ENCODE measurements around the gene RAD23A.

RAD23A gene

DNA sequence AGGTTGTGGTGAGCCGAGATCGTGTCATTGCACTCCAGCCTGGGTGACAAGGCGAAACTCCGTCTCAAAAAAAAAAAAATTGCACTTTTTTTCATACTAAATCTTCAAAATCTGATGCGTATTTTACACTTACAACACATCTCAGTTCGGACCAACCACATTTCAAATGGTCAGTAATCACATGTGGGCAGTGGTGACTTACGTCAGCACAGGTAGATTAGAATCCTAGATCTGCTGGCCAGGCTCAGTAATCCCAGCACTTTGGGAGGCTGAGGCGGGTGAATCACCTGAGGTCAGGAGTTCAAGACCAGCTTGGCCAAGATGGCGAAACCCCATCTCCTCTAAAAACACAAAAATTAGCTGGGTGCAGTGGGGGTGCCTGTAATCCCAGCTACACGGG, 10.6 kb upstream of the RAD23A start:
- Histone ChIP-seq H2AK5ac (ENCODE audit: low read depth, low read length) (no peak overlapping the region), H4K91ac (ENCODE audit: low read depth, low read length, poor library complexity) (no peak overlapping the region), H3K4ac (ENCODE audit: low read length) (no peak overlapping the region), H3K4me3 (ENCODE audit: low read length in 2 of 2) (no peak overlapping the region), H2AFZ (ENCODE audit: low read length) (no peak overlapping the region), H3K4me1 (ENCODE audit: control insufficient read depth in 2 of 2, insufficient read depth in 1 of 2, low read depth in 1 of 2, low read length in 2 of 2) (peaks cover 19 to 29% of the 10 kb centered on the region in 2 donors), H3K9me3 (replicated peaks in 1 of 2; ENCODE audit: control insufficient read depth in 2 of 2, insufficient read depth in 1 of 2, low read depth in 1 of 2, low read length in 2 of 2) (no peaks in the 10 kb centered on the region), H3K9ac (ENCODE audit: low read depth, low read length, poor library complexity) (no peak overlapping the region), H3K23ac (ENCODE audit: low read depth, low read length, poor library complexity) (no peak overlapping the region), H2BK12ac (ENCODE audit: low read length) (no peak overlapping the region), H2BK120ac (ENCODE audit: low read depth, low read length) (no peak overlapping the region), H3K18ac (ENCODE audit: low read length) (no peak overlapping the region), H2BK15ac (ENCODE audit: low read length) (no peak overlapping the region), H3K14ac (ENCODE audit: low read length) (no peak overlapping the region), H3K27me3 (ENCODE audit: control insufficient read depth in 3 of 3, insufficient read depth in 3 of 3, low read depth in 1 of 3, low read length in 3 of 3) (no peaks in the 10 kb centered on the region), H2BK5ac (ENCODE audit: low read length) (no peak overlapping the region), H3K36me3 (replicated peaks in 1 of 2; ENCODE audit: control insufficient read depth in 2 of 2, insufficient read depth in 2 of 2, low read length in 2 of 2) (peaks cover 17 to 26% of the 10 kb centered on the region in 2 donors), H4K8ac (ENCODE audit: low read depth, low read length) (no peak overlapping the region), H3K4me2 (ENCODE audit: insufficient read depth, low read length, poor library complexity, severe bottlenecking) (no peak overlapping the region), H3K79me1 (ENCODE audit: low read depth, low read length) (peaks cover 19% of the 10 kb centered on the region), H3K27ac (replicated peaks; ENCODE audit: low read length) (no peak overlapping the region)
- no CpG with 5 or more reads among the region's 10 CpGs for WGBS, 2 donors (ENCODE audit: extremely low coverage in 2 of 2, insufficient read length in 2 of 2, insufficient replicate concordance in 1 of 2)
- DNase-seq (ENCODE audit: low spot score), result no peak

DNA sequence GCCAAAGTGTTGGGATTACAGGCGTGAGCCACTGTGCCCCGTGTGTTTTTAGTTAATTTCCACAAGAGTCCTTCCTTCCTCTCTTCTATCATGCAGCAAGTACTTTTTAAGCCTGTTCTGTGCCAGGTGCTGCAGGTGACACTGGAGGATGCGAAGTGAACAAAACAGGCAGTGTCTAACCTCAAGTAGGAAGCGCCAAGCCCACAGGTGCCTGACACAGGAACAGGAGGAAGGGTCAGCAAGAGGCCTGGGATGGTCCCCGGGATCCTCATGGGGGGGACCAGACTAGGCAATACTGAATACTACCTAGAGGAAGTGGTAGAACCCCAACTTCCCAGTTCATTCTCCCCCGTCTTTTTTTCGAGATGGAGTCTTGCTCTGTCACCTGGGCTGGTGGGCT, 9.1 kb upstream of the RAD23A start:
- Histone ChIP-seq H3K36me3 (replicated peaks in 1 of 2; ENCODE audit: control insufficient read depth in 2 of 2, insufficient read depth in 2 of 2, low read length in 2 of 2) (peaks cover 23 to 29% of the 10 kb centered on the region in 2 donors), H3K9ac (ENCODE audit: low read depth, low read length, poor library complexity) (no peak overlapping the region), H3K4me2 (ENCODE audit: insufficient read depth, low read length, poor library complexity, severe bottlenecking) (no peak overlapping the region), H3K79me1 (ENCODE audit: low read depth, low read length) (peaks cover 18% of the 10 kb centered on the region), H3K27me3 (ENCODE audit: control insufficient read depth in 3 of 3, insufficient read depth in 3 of 3, low read depth in 1 of 3, low read length in 3 of 3) (no peaks in the 10 kb centered on the region), H3K4ac (ENCODE audit: low read length) (no peak overlapping the region), H2BK15ac (ENCODE audit: low read length) (peak overlapping the region; percentile 8), H3K27ac (replicated peaks; ENCODE audit: low read length) (no peak overlapping the region), H2BK12ac (ENCODE audit: low read length) (no peak overlapping the region), H3K18ac (ENCODE audit: low read length) (no peak overlapping the region), H3K9me3 (replicated peaks in 1 of 2; ENCODE audit: control insufficient read depth in 2 of 2, insufficient read depth in 1 of 2, low read depth in 1 of 2, low read length in 2 of 2) (no peaks in the 10 kb centered on the region), H2BK5ac (ENCODE audit: low read length) (no peak overlapping the region), H4K8ac (ENCODE audit: low read depth, low read length) (no peak overlapping the region), H3K4me1 (ENCODE audit: control insufficient read depth in 2 of 2, insufficient read depth in 1 of 2, low read depth in 1 of 2, low read length in 2 of 2) (peaks cover 22 to 35% of the 10 kb centered on the region in 2 donors), H3K4me3 (ENCODE audit: low read length in 2 of 2) (no peak overlapping the region), H4K91ac (ENCODE audit: low read depth, low read length, poor library complexity) (no peak overlapping the region), H2AFZ (ENCODE audit: low read length) (no peak overlapping the region), H3K14ac (ENCODE audit: low read length) (no peak overlapping the region), H2AK5ac (ENCODE audit: low read depth, low read length) (no peak overlapping the region), H3K23ac (ENCODE audit: low read depth, low read length, poor library complexity) (no peak overlapping the region), H2BK120ac (ENCODE audit: low read depth, low read length) (no peak overlapping the region)
- no CpG with 5 or more reads among the region's 7 CpGs for WGBS, 2 donors (ENCODE audit: extremely low coverage in 2 of 2, insufficient read length in 2 of 2, insufficient replicate concordance in 1 of 2)
- DNase-seq (ENCODE audit: low spot score), result no peak

DNA sequence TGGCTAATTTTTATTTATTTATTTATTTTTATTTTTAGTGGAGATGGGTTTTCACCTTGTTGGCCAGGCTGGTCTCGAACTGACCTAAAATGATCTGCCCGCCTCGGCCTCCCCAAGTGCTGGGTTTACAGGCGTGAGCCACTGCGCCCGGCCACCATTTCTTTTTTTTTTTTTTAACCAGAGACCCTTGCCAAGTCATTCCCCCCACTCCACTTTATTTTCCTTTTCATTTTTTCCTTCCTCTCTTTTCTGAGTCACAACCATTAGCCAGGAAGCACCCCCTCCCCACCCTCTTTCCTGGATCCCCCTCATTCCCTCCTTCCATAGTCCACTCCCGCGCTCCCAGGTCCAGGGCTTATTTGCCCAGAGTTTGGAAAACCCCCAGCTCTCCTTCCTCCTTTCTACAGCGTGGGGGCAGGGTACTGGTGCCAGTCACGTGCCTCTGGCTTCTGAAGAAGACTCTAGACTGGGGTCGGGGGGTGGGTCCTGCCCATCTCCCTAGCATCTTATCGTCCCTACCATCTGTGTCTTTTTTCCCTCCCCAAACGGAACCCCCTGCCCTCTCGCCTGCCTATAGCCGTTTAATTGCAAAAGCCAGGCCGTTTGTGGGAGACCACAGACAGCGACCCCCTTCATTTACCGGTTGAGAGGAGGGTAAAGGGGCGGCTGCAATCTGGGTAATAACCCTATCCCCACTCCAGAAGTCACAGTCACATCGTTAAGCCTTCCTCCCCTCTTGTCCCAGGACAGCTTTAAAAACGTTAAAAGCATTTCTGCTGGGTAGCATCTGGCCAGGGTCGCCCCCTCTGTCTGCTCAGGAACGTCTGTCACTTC, 8.4 kb upstream of the RAD23A start:
- no peak overlapping the region for H4K8ac ChIP-seq (ENCODE audit: low read depth, low read length)
- H2AK5ac ChIP-seq (ENCODE audit: low read depth, low read length), result peak overlapping the region; percentile 85
- peak overlapping the region; percentile 86 for H3K18ac ChIP-seq (ENCODE audit: low read length)
- H2BK12ac ChIP-seq (ENCODE audit: low read length), result no peak overlapping the region
- H3K4me1 ChIP-seq (ENCODE audit: control insufficient read depth in 2 of 2, insufficient read depth in 1 of 2, low read depth in 1 of 2, low read length in 2 of 2), result peaks cover 19 to 35% of the 10 kb centered on the region in 2 donors
- H3K4ac ChIP-seq (ENCODE audit: low read length), result no peak overlapping the region
- H3K79me1 ChIP-seq (ENCODE audit: low read depth, low read length), result peaks cover 18% of the 10 kb centered on the region
- no peak overlapping the region for H3K23ac ChIP-seq (ENCODE audit: low read depth, low read length, poor library complexity)
- H3K4me3 ChIP-seq (ENCODE audit: low read length in 2 of 2), result peak overlapping the region; percentile 69 to 86
- no peak for DNase-seq (ENCODE audit: low spot score)
- peaks cover 26 to 33% of the 10 kb centered on the region in 2 donors for H3K36me3 ChIP-seq (replicated peaks in 1 of 2; ENCODE audit: control insufficient read depth in 2 of 2, insufficient read depth in 2 of 2, low read length in 2 of 2)
- H3K27ac ChIP-seq (replicated peaks; ENCODE audit: low read length), result peak overlapping the region; percentile 64
- H3K27me3 ChIP-seq (ENCODE audit: control insufficient read depth in 3 of 3, insufficient read depth in 3 of 3, low read depth in 1 of 3, low read length in 3 of 3), result no peaks in the 10 kb centered on the region
- peak overlapping the region; percentile 82 for H2AFZ ChIP-seq (ENCODE audit: low read length)
- H2BK15ac ChIP-seq (ENCODE audit: low read length), result peak overlapping the region; percentile 87
- H2BK120ac ChIP-seq (ENCODE audit: low read depth, low read length), result peak overlapping the region; percentile 95
- WGBS, 2 donors (ENCODE audit: extremely low coverage in 2 of 2, insufficient read length in 2 of 2, insufficient replicate concordance in 1 of 2), result no CpG with 5 or more reads among the region's 23 CpGs
- H3K9me3 ChIP-seq (replicated peaks in 1 of 2; ENCODE audit: control insufficient read depth in 2 of 2, insufficient read depth in 1 of 2, low read depth in 1 of 2, low read length in 2 of 2), result no peaks in the 10 kb centered on the region
- peak overlapping the region; percentile 69 for H2BK5ac ChIP-seq (ENCODE audit: low read length)
- H3K9ac ChIP-seq (ENCODE audit: low read depth, low read length, poor library complexity), result peak overlapping the region; percentile 83
- H4K91ac ChIP-seq (ENCODE audit: low read depth, low read length, poor library complexity), result peak overlapping the region; percentile 87
- H3K4me2 ChIP-seq (ENCODE audit: insufficient read depth, low read length, poor library complexity, severe bottlenecking), result peak overlapping the region; percentile 88
- H3K14ac ChIP-seq (ENCODE audit: low read length), result peak overlapping the region; percentile 91

DNA sequence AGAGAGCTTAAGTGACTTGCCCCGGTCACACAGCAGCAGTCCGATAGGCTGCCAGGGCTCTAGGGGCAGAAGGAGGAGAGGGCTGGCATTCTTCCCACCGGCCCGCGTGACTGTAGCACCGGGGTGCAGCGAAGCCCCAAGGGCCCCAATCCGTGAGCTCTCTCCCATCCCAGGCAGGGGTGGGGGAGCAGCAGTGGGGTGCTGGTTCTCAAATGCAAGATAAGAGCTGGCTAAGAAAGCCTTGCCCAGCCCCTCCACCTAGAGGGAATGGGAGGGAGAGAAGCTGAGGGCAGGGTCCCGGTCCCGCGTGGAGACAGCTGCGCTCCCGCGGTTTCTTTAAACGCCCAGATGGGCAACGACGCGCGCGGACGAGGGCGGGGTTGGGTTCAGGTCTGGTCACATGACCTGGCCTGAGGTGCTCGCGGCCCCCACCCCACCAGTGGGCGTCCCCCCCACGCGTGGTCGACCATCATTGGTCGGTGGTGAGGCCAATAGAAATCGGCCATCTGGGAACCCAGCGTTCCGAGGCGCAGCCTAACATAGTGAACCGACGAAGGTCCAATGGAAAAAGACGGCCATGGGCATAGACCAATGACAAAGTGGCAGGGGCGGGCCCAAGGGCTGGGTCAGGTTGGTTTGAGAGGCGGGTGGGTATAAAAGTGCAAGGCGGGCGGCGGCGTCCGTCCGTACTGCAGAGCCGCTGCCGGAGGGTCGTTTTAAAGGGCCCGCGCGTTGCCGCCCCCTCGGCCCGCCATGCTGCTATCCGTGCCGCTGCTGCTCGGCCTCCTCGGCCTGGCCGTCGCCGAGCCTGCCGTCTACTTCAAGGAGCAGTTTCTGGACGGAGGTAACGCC, 7.5 kb upstream of the RAD23A start, which contains the start of gene CALR:
CALR (plus strand) TSS at position 683 of the 852 bp plus-strand sequence; CDS start at position 754, 71 bp downstream.
- H3K79me1 ChIP-seq (ENCODE audit: low read depth, low read length), result peaks cover 14% of the 10 kb centered on the region
- H4K8ac ChIP-seq (ENCODE audit: low read depth, low read length), result peak within 1 kb of the TSS; percentile 49
- H2AK5ac ChIP-seq (ENCODE audit: low read depth, low read length), result peak within 1 kb of the TSS; percentile 95
- peak within 1 kb of the TSS; percentile 95 for H2BK120ac ChIP-seq (ENCODE audit: low read depth, low read length)
- peak within 1 kb of the TSS; percentile 69 to 97 for H3K4me3 ChIP-seq (ENCODE audit: low read length in 2 of 2)
- peak within 1 kb of the TSS; percentile 100 for H3K23ac ChIP-seq (ENCODE audit: low read depth, low read length, poor library complexity)
- peak within 1 kb of the TSS; percentile 97 for H3K4ac ChIP-seq (ENCODE audit: low read length)
- peak within 1 kb of the TSS; percentile 94 for H2BK5ac ChIP-seq (ENCODE audit: low read length)
- H3K9ac ChIP-seq (ENCODE audit: low read depth, low read length, poor library complexity), result peak within 1 kb of the TSS; percentile 100
- H3K4me1 ChIP-seq (ENCODE audit: control insufficient read depth in 2 of 2, insufficient read depth in 1 of 2, low read depth in 1 of 2, low read length in 2 of 2), result peaks cover 14 to 28% of the 10 kb centered on the region in 2 donors
- no peaks in the 10 kb centered on the region for H3K9me3 ChIP-seq (replicated peaks in 1 of 2; ENCODE audit: control insufficient read depth in 2 of 2, insufficient read depth in 1 of 2, low read depth in 1 of 2, low read length in 2 of 2)
- H3K36me3 ChIP-seq (replicated peaks in 1 of 2; ENCODE audit: control insufficient read depth in 2 of 2, insufficient read depth in 2 of 2, low read length in 2 of 2), result peaks cover 29 to 42% of the 10 kb centered on the region in 2 donors
- peak within 1 kb of the TSS; percentile 82 for H2AFZ ChIP-seq (ENCODE audit: low read length)
- H4K91ac ChIP-seq (ENCODE audit: low read depth, low read length, poor library complexity), result peak within 1 kb of the TSS; percentile 87
- H3K4me2 ChIP-seq (ENCODE audit: insufficient read depth, low read length, poor library complexity, severe bottlenecking), result peak within 1 kb of the TSS; percentile 91
- H2BK12ac ChIP-seq (ENCODE audit: low read length), result peak within 1 kb of the TSS; percentile 85
- H3K27me3 ChIP-seq (ENCODE audit: control insufficient read depth in 3 of 3, insufficient read depth in 3 of 3, low read depth in 1 of 3, low read length in 3 of 3), result no peaks in the 10 kb centered on the region
- peak; percentile 99 for DNase-seq (ENCODE audit: low spot score)
- peak within 1 kb of the TSS; percentile 98 for H3K18ac ChIP-seq (ENCODE audit: low read length)
- H2BK15ac ChIP-seq (ENCODE audit: low read length), result peak within 1 kb of the TSS; percentile 87
- WGBS, 2 donors (ENCODE audit: extremely low coverage in 2 of 2, insufficient read length in 2 of 2, insufficient replicate concordance in 1 of 2), result no CpG with 5 or more reads among the region's 63 CpGs
- peak within 1 kb of the TSS; percentile 91 for H3K14ac ChIP-seq (ENCODE audit: low read length)
- H3K27ac ChIP-seq (replicated peaks; ENCODE audit: low read length), result peak within 1 kb of the TSS; percentile 64

Measured in neuronal stem cell (in vitro differentiated cells).